ENCODE results near the gene DERL3. TPM values are rescaled to one million over a fixed set of nuclear protein-coding genes. Genes with fewer than 3 reads are reported as not detected.

Gene DERL3
- polyA plus RNA-seq, 3 donors, result 2.1 to 4.1 (median 3.8) TPM

DNA sequence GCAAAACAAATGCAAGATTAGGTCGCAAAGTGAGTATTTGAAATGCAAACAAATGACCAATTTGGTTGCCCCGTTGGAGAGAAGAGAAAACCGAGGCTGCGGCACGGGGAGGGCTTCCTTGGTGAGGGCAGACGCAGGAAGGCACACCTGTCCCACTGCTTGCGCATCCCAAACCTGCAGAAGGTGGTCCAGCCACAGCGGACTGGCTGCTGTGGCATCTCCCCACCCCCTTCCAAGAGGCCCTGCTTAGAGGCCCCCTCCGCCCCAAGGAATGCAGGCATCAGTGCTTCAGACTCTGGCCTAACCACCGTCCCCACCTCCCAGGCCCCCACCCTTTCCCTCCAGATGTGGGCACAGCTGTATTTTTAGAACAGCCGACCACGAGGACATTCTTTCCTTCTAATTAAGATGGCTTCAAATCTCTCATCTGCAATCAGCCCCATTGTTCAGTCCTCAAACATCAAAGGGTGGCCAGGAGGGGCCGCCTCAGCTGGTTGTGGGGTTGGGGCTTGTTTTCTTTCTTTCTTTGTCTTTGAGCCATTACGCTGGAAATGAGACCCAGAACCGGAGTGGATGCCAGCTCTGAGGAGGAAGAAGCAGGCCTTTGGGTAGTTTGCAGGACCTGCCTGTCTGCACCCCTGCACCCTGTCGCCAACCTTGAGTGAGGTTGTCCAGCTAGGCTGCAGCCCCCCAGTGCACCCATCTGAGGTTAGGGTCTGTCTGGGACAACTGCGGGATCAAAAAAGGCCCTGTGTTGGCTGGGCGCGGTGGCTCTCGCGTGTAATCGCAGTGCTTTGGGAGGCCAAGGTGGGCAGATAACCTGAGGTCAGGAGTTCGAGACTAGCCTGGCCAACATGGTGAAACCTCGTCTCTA is 9.4 kb upstream of the DERL3 start:
- DNase-seq (ENCODE audit: low read depth in 3 of 3, low spot score in 2 of 3), result no peak

GRCh38 chr22:23847310-23847920 is 8.6 kb upstream of the DERL3 start:
- DNase-seq (ENCODE audit: low read depth in 3 of 3, low spot score in 2 of 3), result no peak

- DNase-seq (ENCODE audit: low read depth in 3 of 3, low spot score in 2 of 3), result no peak
These were observed 7.3 kb upstream of the DERL3 start for GRCh38 chr22:23846081-23846469.

DNA sequence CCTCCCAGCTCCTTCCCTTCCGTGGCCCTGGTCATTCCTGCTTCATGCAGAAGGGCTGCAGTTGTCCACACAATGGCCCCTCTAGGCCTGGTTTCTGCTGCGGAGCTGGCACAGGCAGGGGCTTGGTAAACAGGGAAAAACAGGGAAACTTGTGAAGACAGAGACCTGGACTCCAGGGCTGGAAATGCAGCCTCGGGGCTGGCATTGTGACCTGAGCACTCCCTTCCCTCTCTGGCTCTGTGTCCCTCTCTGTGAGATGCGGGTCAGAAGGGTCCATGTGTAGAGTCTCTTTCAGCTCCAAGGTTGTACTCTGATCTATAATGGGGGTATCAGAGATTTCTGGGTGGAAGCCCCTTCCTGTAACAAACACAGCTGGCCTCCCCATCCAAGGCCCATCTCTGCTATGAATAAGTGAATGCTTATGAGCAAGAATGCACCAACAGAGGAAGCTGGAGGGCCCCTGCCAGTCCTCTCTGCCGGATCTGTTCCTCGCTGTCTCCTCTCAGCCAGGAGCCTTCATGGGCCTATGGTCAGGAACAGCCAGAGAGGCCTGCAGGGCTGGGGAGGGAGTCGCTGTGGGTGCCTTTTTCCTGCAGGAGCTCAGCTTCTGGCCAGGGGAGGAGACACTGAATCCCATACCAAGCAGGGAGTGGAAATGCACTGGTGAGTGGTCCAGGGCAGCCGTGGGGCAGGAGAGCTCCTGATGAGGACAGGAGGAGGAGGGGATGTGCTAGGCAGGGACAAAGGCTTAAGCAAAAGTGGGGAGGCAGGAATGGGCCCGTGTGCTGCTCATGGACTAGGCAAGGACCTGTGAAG is 6.7 kb upstream of the DERL3 start:
- DNase-seq (ENCODE audit: low read depth in 3 of 3, low spot score in 2 of 3), result no peak

DNA sequence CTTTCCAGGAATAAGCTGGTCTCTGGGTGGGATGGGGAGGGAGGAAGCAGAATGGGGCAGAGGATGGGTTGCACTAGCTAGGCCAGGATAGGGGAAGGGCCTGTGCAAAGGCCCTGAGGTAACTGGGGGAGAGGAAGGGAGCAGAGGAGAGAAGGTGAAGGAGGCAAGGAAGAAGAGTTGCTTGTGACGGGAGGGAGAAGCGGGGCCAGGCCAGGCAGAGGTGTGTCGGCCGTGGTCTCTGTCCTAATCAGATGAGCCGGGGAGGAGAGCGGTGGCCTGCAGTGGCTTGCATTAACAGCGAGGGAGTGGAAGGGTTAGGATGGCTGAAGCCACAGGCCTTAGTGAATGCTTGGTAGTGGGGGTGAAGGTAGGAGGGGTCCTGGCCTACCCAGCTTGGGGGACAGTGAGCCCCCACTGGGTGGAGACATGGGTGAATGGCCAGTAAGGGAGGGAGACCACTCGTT is 6.0 kb upstream of the DERL3 start:
- no peak for DNase-seq (ENCODE audit: low read depth in 3 of 3, low spot score in 2 of 3)

- no peak for DNase-seq (ENCODE audit: low read depth in 3 of 3, low spot score in 2 of 3)
These were observed 3.8 kb upstream of the DERL3 start for GRCh38 chr22:23842599-23842998.

GRCh38 chr22:23841736-23842445 is 3.1 kb upstream of the DERL3 start:
- DNase-seq (ENCODE audit: low read depth in 3 of 3, low spot score in 2 of 3), result no peak

GRCh38 chr22:23841292-23841691 is 2.5 kb upstream of the DERL3 start:
- no peak for DNase-seq (ENCODE audit: low read depth in 3 of 3, low spot score in 2 of 3)

- no peak for DNase-seq (ENCODE audit: low read depth in 3 of 3, low spot score in 2 of 3)
These were observed 1.2 kb upstream of the DERL3 start for GRCh38 chr22:23840026-23840425.

DNA sequence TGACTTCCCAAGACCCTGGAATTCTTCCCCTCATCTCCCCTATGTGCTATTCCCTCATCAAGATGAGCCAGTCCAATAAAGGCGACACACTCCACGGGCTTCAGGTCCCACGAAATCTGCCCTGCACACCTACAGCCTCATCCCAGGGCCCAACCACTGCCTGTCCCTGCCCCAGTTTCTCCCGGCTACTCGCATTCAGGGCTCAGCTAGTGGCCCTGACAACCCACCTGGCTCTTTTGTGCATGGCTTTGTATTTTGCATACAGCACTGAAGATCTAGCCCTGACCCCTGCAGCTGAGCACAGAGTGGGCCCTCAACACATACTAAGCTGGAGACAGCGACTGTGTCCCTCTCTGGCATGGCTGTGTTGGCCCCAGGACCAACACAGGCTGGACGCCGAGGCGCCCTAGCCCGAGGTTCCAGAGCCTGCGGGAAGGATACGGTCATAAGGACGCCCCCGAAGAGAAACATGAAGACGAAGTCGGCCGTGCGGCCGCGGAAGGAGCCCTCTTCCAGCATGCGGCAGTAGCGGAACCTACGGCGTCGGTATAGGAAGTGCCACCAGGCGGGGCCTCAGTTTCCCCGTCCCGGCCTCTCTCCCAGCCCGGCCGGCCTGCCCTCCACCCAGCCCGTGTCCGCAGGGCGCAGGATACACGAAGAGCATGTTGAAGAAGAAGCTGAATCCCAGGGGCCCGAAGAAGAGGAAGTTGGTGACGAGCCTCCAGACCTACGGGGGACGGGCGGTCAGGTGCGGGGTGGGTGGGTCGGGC is 710 bp downstream of the DERL3 start:
- no peak for DNase-seq (ENCODE audit: low read depth in 3 of 3, low spot score in 2 of 3)

GRCh38 chr22:23837496-23837859 is 1.3 kb downstream of the DERL3 start:
- DNase-seq (ENCODE audit: low read depth in 3 of 3, low spot score in 2 of 3), result no peak

DNA sequence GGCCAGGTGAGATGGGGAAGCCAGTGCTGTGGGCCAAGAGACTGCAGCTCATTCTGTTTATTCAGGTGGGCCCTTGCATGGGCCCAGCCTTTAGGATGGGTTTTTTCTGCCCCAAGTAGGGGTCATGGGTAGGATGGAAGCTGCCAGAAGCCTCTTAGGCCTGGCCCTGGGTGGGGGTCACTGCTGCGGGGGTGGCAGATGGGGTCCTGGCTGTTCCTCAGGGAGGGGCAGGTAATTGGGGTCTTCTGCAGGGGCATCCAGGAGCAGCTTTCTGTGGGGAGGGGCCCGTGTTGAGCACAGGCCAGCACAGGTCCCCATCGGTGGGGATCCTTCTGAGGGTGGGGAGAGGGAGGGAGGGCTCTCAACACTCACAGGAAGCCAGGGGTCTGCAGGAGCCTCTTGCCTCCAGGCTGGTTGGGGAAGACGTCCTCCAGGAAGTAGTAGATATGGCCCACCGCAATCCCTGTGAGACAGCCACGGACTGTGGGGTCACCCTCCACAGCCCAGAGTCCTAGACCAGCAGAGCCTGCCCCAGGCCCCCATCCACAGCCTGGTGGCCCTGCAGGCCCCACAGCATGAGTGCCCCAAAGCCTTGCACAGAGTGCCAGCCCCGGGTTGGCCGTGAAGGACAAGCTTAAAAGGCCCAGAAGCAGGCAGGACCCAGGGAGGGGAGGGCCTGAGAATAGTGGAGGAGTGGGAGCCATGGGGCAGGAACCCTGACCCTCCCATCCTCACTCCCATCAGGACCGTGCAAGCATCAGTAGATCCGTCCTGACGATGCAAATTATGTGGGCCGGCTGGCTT is 1.9 kb downstream of the DERL3 start:
- no peak for DNase-seq (ENCODE audit: low read depth in 3 of 3, low spot score in 2 of 3)

- no peak for DNase-seq (ENCODE audit: low read depth in 3 of 3, low spot score in 2 of 3)
These were observed 2.5 kb downstream of the DERL3 start for GRCh38 chr22:23836281-23836680.

GRCh38 chr22:23835484-23836144 is 3.2 kb downstream of the DERL3 start:
- no peak for DNase-seq (ENCODE audit: low read depth in 3 of 3, low spot score in 2 of 3)

DNA sequence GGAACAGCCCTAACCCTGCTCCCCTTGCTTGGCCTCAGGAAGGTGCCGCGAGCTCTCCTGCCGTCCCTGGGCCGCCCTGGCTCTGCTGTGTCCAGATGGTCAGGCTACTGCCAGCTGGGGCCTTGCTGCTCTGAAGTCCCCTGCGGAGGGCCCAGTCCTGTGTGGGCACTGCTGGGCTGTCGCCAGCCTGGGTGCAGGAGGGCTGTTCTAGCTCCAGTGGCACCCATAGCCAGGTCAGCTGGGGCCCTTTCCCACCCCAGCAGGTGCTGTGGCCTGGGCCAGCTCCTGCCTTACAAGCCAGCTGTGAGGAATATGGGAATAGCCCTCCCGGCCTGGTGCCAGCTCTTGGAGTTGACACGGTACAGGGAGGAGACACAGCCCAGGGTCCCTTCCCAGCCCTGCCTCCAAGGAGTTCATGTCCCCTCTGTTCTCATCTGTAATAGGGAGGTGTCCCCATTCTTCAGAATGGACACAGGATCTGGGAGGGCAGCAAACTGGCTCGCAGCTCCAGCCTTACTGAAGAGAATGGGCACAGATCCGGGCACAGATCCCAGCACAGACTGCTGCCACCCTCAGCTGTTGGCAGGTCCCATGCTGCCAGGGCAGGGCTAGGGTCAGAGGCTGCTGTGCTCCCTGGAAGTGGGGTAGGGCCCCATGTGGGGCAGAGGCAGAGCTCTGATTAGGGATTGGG is 3.9 kb downstream of the DERL3 start:
- DNase-seq (ENCODE audit: low read depth in 3 of 3, low spot score in 2 of 3), result no peak

GRCh38 chr22:23834406-23834792 is 4.4 kb downstream of the DERL3 start:
- DNase-seq (ENCODE audit: low read depth in 3 of 3, low spot score in 2 of 3), result no peak

DNA sequence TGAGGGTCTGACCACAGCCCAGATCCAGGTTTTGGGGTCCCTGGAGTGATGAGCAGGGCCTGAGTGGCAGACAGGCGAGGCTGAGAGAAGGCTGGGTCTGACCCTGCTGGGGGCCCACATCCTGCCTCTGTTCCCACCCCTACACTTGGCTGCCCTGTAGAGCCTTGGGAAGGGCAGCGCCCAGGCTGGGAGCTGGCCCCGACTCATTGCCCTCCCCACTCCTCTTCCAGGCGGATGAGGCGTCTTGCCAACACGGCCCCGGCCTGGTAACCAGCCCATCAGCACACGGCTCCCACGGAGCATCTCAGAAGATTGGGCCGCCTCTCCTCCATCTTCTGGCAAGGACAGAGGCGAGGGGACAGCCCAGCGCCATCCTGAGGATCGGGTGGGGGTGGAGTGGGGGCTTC is 4.9 kb downstream of the DERL3 start:
- no peak for DNase-seq (ENCODE audit: low read depth in 3 of 3, low spot score in 2 of 3)

All from right renal cortex interstitium (tissue), 3 donors.